Lower leg skin (tissue), 4 donors: ENCODE measurements around the gene GABRG3. TPM values are rescaled to one million over a fixed set of nuclear protein-coding genes. Genes with fewer than 3 reads are reported as not detected.

Experiments used
- DNase-seq, 2 donors: peaks; one replicate each; pipeline ENCODE4 v3.0.0-alpha.2; 2019; ENCODE audit warnings: low spot score in 2 of 2
- H3K4me3 ChIP-seq: fragments of 200-600 bp; sonication (generic); 2 replicates; pipeline ENCODE4 v1.5.1; 2017; ENCODE audit warnings: mild to moderate bottlenecking, low read depth; ENCODE audit not compliant: poor library complexity, severe bottlenecking
- CTCF ChIP-seq, 3 donors: fragments of 450-650 bp; IDR thresholded peaks; one replicate each; pipeline ENCODE4 v1.5.1; 2016; ENCODE audit warnings: antibody characterized with exemption in 3 of 3, mild to moderate bottlenecking in 3 of 3, moderate library complexity in 2 of 3
- POLR2A ChIP-seq, 2 donors: fragments of 450-650 bp; IDR thresholded peaks; one replicate each; pipeline ENCODE4 v1.6.1; 2016 to 2017; ENCODE audit warnings: antibody characterized with exemption in 2 of 2, mild to moderate bottlenecking in 1 of 2, moderate library complexity in 1 of 2
- WGBS, 2 donors: methylation state at CpG; one replicate each; pipeline ENCODE4 v1.1.5; 2018; 5-methylcytosine and 5-hydroxymethylcytosine counted together
- intact Hi-C: fragments of 100-400 bp; cut with DNase I; formaldehyde crosslinking; loops from one replicate; pipeline ENCODE4 v1.15.0; 2023; ENCODE audit warnings: low total_unique reads
- total RNA-seq, 4 donors: library from RNA; depleted of rRNA; stranded (reverse); fragments of >200 nt; gene quantifications; one replicate each; pipeline ENCODE4 v1.1.0, GENCODE V29; 2016

GABRG3 gene
- total RNA-seq, 4 donors from 2014 or later, result 0.12 to 0.49 (median 0.25) TPM

- H3K4me3 ChIP-seq, result no peak overlapping the region
- intact Hi-C loops, result no loop called here
- no peak for TF ChIP-seq POLR2A (IDR thresholded peaks at IDR 0.05)
- TF ChIP-seq CTCF (IDR thresholded peaks at IDR 0.05), result no peak
- WGBS, 2 donors, result 33 to 61% methylated on average over 2 of the region's 2 CpGs
- DNase-seq, result no peak
Observed at GRCh38 chr15:27133249-27133648, 162.3 kb downstream of the GABRG3 start.

- intact Hi-C loops, result no loop called here
- 83 to 90% methylated on average over 4 of the region's 4 CpGs for WGBS, 2 donors
Observed at GRCh38 chr15:27134481-27134880, 163.5 kb downstream of the GABRG3 start.

GRCh38 chr15:27135151-27135550, 164.2 kb downstream of the GABRG3 start:
- TF ChIP-seq POLR2A (IDR thresholded peaks at IDR 0.05), result no peak
- no peak for TF ChIP-seq CTCF (IDR thresholded peaks at IDR 0.05)
- no peak overlapping the region for H3K4me3 ChIP-seq
- intact Hi-C loops, result no loop called here
- WGBS, 2 donors, result 74 to 90% methylated on average over 1 of the region's 1 CpG
- no peak for DNase-seq

More at GRCh38 chr15:27134481-27134880, 163.5 kb downstream of the GABRG3 start:
- TF ChIP-seq CTCF (IDR thresholded peaks at IDR 0.05), result no peak
- TF ChIP-seq POLR2A (IDR thresholded peaks at IDR 0.05), result no peak
- no peak for DNase-seq
- no peak overlapping the region for H3K4me3 ChIP-seq

- TF ChIP-seq CTCF (IDR thresholded peaks at IDR 0.05) (no peak), POLR2A (IDR thresholded peaks at IDR 0.05) (no peak)
- no peak overlapping the region for H3K4me3 ChIP-seq
- DNase-seq, result no peak
- intact Hi-C loops, result no loop called here
- WGBS, 2 donors, result 48 to 57% methylated on average over 5 of the region's 5 CpGs
Observed at GRCh38 chr15:27137127-27137526, 166.1 kb downstream of the GABRG3 start.

GRCh38 chr15:27165590-27165989, 194.6 kb downstream of the GABRG3 start:
- 74 to 84% methylated on average over 1 of the region's 1 CpG for WGBS, 2 donors
- no peak for DNase-seq
- H3K4me3 ChIP-seq, result no peak overlapping the region
- intact Hi-C loops, result no loop called here
- no peak for TF ChIP-seq POLR2A (IDR thresholded peaks at IDR 0.05)
- no peak for TF ChIP-seq CTCF (IDR thresholded peaks at IDR 0.05)

GRCh38 chr15:27166917-27167316, 195.9 kb downstream of the GABRG3 start:
- 49 to 82% methylated on average over 4 of the region's 4 CpGs for WGBS, 2 donors
- H3K4me3 ChIP-seq, result no peak overlapping the region
- TF ChIP-seq CTCF (IDR thresholded peaks at IDR 0.05), result no peak
- no peak for TF ChIP-seq POLR2A (IDR thresholded peaks at IDR 0.05)
- intact Hi-C loops, result no loop called here
- DNase-seq, result no peak
